Endothelial cell (in vitro differentiated cells): Measurements from ENCODE around the gene AIFM3. TPM values are rescaled to one million over a fixed set of nuclear protein-coding genes. Genes with fewer than 3 reads are reported as not detected.

ENCODE experiments used
- DNase-seq: peaks from one replicate; pipeline ENCODE4 v3.0.0; 2021; ENCODE audit warnings: low spot score
- H3K27ac Mint-ChIP-seq: one replicate; pipeline ENCODE4 v1.8.0; 2021; ENCODE audit warnings: mixed read lengths, inconsistent platforms; ENCODE audit not compliant: unreplicated experiment
- H3K27me3 Mint-ChIP-seq: one replicate; pipeline ENCODE4 v1.8.0; 2021; ENCODE audit warnings: mild to moderate bottlenecking, moderate library complexity, mixed read lengths, inconsistent platforms; ENCODE audit not compliant: unreplicated experiment
- H3K36me3 Mint-ChIP-seq: one replicate; pipeline ENCODE4 v1.8.0; 2021; ENCODE audit warnings: mild to moderate bottlenecking, low read depth, mixed read lengths, inconsistent platforms; ENCODE audit not compliant: unreplicated experiment
- H3K4me1 Mint-ChIP-seq: one replicate; pipeline ENCODE4 v1.8.0; 2021; ENCODE audit warnings: mild to moderate bottlenecking, mixed read lengths, inconsistent platforms; ENCODE audit not compliant: unreplicated experiment
- H3K4me3 Mint-ChIP-seq: one replicate; pipeline ENCODE4 v1.8.0; 2021; ENCODE audit warnings: mild to moderate bottlenecking, mixed read lengths, inconsistent platforms; ENCODE audit not compliant: unreplicated experiment
- H3K9me3 Mint-ChIP-seq: one replicate; pipeline ENCODE4 v1.8.0; 2021; ENCODE audit warnings: mixed read lengths, inconsistent platforms; ENCODE audit not compliant: unreplicated experiment
- total RNA-seq: library from RNA; stranded (reverse); fragmentation: NEBNext Ultra II Directional; extraction: Animal tissue kit (Norgen Biotek cat#: 25700); gene quantifications from one replicate; pipeline ENCODE4 v1.2.1, GENCODE V29; 2021; ENCODE audit not compliant: unreplicated experiment
- TF ChIP-seq, protein P1 (sequence below): fragments of 200-600 bp; sonication (generic); IDR thresholded peaks from one replicate; pipeline ENCODE4 v1.5.0; 2021; ENCODE audit warnings: antibody characterized with exemption; ENCODE audit not compliant: unreplicated experiment

The AIFM3 gene
- total RNA-seq, 1 donor from 2014 or later = 0.15 TPM

DNA sequence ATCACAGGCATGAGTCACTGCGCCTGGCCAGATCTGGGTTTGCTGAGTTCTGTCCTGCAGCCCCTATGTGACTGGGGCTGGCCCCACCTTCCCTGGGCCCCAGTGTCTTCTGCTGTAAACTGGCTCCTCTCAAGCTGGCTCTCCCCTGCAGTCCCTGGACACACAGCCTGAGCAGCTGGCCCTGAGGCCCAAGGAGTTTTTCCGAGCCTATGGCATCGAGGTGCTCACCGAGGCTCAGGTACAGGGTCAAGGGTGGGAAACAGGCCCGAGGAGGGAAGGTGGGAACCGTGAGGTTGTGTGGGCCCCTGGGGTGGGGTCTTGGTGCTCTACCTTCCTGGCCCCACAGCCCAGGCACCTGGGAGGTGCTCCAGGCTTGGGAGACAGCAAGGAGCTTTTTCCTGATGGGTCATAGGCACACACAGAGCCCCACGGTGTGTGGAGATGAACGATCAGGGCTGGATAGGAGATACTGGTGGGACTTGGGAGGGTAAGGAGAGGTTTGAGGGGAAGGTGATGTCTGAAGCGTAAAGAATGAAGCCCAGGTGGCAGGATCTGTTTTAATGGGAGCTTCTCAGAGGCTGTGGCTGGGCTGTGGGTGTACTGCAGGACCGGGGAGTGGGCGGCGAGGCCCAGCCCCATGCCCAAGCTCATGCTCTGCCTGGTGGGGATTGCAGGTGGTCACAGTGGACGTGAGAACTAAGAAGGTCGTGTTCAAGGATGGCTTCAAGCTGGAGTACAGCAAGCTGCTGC, 8.7 kb downstream of the AIFM3 start:
- no peaks in the 10 kb centered on the region for H3K9me3 Mint-ChIP-seq
- peaks cover 6% of the 10 kb centered on the region for H3K4me1 Mint-ChIP-seq
- peak overlapping the region; percentile 42 for H3K4me3 Mint-ChIP-seq
- no peak for DNase-seq
- no peak overlapping the region for H3K27ac Mint-ChIP-seq
- H3K36me3 Mint-ChIP-seq = no peaks in the 10 kb centered on the region
- TF ChIP-seq, protein P1, sequence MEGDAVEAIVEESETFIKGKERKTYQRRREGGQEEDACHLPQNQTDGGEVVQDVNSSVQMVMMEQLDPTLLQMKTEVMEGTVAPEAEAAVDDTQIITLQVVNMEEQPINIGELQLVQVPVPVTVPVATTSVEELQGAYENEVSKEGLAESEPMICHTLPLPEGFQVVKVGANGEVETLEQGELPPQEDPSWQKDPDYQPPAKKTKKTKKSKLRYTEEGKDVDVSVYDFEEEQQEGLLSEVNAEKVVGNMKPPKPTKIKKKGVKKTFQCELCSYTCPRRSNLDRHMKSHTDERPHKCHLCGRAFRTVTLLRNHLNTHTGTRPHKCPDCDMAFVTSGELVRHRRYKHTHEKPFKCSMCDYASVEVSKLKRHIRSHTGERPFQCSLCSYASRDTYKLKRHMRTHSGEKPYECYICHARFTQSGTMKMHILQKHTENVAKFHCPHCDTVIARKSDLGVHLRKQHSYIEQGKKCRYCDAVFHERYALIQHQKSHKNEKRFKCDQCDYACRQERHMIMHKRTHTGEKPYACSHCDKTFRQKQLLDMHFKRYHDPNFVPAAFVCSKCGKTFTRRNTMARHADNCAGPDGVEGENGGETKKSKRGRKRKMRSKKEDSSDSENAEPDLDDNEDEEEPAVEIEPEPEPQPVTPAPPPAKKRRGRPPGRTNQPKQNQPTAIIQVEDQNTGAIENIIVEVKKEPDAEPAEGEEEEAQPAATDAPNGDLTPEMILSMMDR = no peak
- peaks cover 17% of the 10 kb centered on the region for H3K27me3 Mint-ChIP-seq

DNA sequence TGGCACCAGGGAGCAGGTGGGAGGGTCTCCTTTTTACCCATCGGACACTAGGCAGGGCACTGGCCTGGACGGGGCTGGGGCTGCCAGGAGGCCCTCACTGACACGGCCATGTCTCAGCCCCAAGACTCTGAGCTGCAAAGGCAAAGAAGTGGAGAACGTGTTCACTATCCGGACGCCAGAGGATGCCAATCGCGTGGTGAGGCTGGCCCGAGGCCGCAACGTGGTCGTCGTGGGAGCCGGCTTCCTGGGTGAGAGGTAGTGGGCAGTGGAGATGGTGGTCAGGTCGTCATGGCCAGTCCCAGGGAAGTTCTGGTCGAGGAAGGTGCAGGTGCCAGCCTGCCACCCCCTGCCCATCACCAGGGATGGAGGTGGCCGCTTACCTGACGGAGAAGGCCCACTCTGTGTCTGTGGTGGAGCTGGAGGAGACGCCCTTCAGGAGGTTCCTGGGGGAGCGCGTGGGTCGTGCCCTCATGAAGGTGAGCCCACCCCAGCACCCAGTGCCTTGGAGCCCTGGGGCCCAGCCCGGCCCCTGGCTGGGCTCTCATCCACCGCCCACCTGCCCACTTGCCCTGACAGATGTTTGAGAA, 9.3 kb downstream of the AIFM3 start:
- TF ChIP-seq, protein P1 = no peak
- DNase-seq = no peak
- Mint-ChIP-seq H3K4me3 (no peak overlapping the region), H3K36me3 (no peaks in the 10 kb centered on the region), H3K27me3 (peaks cover 17% of the 10 kb centered on the region), H3K9me3 (no peaks in the 10 kb centered on the region), H3K4me1 (peaks cover 6% of the 10 kb centered on the region), H3K27ac (no peak overlapping the region)

DNA sequence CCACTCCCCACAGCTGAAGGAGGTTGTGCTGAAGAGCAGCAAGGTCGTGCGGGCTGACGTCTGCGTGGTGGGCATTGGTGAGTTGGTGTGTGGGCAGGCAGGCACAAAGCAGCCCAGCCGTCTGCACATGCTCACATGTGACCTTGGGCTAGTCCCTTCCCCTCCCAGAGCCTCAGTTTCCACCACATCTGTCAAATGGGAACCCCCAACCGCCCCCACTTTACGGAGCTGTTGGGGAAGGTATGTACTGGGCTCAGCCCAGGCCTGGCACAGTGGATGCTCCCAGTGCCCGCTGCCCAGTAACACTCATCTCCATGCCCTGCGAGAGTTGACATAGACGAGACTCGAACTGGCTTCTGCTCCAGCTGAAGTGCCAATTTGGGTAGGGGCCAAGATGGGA, 10.0 kb downstream of the AIFM3 start:
- TF ChIP-seq, protein P1 = no peak
- Mint-ChIP-seq H3K36me3 (no peaks in the 10 kb centered on the region), H3K27ac (no peak overlapping the region), H3K4me3 (no peak overlapping the region), H3K9me3 (no peaks in the 10 kb centered on the region), H3K27me3 (peaks cover 17% of the 10 kb centered on the region), H3K4me1 (peaks cover 6% of the 10 kb centered on the region)
- DNase-seq = no peak

DNA sequence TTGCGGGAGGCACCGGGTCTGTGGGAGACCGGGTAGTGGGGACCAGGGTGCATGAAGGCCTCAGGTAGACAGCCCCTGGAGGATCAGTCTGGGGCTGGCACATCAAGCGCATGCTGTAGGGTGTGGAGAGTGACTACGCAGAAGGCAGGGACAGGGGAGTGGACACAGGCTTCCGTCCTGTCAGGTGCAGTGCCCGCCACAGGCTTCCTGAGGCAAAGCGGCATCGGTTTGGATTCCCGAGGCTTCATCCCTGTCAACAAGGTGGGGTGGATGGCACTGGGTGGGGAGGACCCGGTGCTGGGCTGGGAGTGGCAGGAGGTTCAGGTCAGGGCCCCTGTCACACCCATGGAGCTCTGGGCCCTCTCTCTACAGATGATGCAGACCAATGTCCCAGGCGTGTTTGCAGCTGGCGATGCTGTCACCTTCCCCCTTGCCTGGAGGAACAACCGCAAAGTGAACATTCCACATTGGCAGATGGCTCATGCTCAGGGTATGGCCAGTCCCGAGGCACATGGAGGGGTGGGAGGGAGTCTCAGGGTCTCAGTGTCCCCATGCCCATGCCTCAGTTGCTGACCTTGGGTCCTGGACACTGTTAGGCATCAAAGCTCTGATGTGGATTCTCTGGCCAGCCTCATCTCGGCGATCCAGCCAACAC, 10.6 kb downstream of the AIFM3 start:
- Mint-ChIP-seq H3K9me3 (no peaks in the 10 kb centered on the region), H3K36me3 (no peaks in the 10 kb centered on the region), H3K27me3 (peaks cover 19% of the 10 kb centered on the region), H3K4me1 (peaks cover 8% of the 10 kb centered on the region), H3K27ac (no peak overlapping the region), H3K4me3 (no peak overlapping the region)
- no peak for DNase-seq
- TF ChIP-seq, protein P1 = no peak

DNA sequence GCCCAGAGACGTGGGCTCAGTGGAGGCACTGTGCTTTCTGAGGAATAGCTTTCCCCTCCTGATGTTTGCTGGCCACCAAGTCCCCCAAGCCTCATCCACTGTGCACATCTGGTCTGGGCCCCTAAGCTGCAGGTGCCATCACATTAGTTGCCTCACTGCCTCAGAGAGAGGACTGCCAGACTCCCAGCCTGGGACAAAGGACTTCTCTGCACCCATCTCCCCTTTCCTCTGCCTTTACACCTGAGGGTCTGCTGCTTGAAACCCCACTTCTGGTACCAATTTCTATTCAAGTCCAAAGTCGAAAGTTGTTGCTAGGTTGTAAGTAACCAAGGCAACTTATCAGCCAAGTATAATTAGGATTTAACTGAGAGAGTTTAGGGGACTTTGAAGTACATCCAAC, 11.4 kb downstream of the AIFM3 start:
- Mint-ChIP-seq H3K4me1 (peaks cover 14% of the 10 kb centered on the region), H3K27ac (no peak overlapping the region), H3K27me3 (peaks cover 21% of the 10 kb centered on the region), H3K36me3 (no peaks in the 10 kb centered on the region), H3K4me3 (no peak overlapping the region), H3K9me3 (no peaks in the 10 kb centered on the region)
- no peak for DNase-seq
- TF ChIP-seq, protein P1 = no peak
